NT2/D1 (cell line): ENCODE measurements around the gene ATCAY.

Experiments used
- YY1 ChIP-seq: IDR thresholded peaks from 2 replicates; pipeline ENCODE4 v1.6.1; 2011; ENCODE audit not compliant: insufficient read length, insufficient read depth
- ZNF274 ChIP-seq: IDR thresholded peaks from 2 replicates; pipeline ENCODE4 v1.6.1; 2011; ENCODE audit warnings: mild to moderate bottlenecking, low read depth, low read length

GRCh38 chr19:3897936-3898335 is 17.5 kb downstream of the ATCAY start:
- no peak for TF ChIP-seq ZNF274
- no peak for TF ChIP-seq YY1
